SHP77 (cell line): ENCODE results near the gene G6PD.

Source experiments
- DNase-seq, 2 experiments: peaks; one replicate each; lab custom pipeline; 2025; lab: John Stamatoyannopoulos, UW

G6PD gene

GRCh38 chrX:154487518-154488290, 58.9 kb downstream of the G6PD start:
- no peak for DNase-seq

GRCh38 chrX:154486396-154487207, 60.0 kb downstream of the G6PD start, which contains the start of gene UBL4A:
Gene UBL4A (minus strand): TSS chrX:154486615. CDS start chrX:154486584, 31 bp downstream.
- DNase-seq: no peak

- DNase-seq: no peak
Observed at GRCh38 chrX:154486052-154486395, 60.6 kb downstream of the G6PD start.

DNA sequence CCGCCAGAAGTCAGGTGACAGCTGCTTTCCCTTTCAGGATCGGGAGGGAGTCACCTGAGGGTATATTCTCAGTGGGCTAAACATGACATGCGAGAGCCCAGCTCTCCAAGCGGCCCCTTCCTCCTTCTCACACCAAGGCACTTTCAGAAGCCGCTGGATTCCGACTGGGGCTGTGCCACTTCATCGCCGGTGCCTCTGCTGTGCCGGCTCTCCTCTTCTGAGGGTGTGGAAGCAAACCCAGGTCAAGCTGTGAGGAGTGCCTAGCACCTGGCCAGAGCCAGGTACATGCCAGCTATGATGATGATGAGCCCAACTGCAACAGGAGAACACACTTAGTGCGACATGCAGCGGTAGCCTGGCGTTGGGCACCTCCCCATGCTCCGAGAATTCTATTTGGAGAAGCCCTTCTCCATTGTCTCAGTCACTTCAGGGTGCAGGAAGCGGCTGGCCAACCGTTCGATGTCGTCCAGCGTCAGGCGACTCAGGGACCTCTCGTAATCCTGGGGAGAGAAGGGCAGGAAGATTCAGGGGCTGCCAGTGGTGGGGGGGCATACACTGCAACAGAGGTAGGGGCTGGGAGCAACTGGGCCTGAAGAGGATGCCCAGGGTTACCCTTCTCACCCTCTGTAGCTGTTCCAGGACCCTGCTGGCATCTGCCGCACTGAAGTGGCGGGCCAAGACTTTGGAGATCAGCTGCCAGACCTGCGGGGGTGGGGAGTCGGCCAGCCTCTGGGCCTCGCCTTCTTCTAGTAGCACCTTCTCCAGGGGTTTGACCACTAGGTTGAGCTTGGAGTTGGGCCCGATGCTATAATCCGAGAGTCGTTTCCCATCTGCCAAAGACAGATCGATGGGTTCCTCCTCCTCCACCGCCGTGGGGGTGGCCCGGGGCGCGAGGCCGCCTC, 61.2 kb downstream of the G6PD start:
- DNase-seq: no peak

GRCh38 chrX:154484255-154485149, 62.1 kb downstream of the G6PD start:
- DNase-seq: no peak

- DNase-seq: no peak
Observed at GRCh38 chrX:154483325-154483724, 63.3 kb downstream of the G6PD start.

DNA sequence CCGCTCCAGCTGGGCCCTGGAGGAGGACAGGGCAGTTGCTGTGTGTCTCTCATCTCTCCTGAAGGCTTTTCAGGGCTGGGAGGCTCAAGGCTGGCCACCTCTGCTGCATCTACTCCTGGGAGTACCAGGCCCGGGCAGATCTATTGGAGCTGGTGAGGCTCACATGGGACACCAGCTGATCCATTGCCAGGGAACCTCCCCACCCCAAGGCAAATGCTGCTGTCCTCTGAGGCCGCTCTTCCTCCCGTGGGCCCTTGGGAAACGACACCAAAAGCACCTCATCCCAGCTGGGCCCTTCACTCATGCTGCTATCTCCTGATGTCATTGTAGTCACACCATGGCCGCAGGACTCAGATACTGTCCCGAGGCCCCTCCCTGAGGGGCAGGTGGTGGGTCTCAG, 63.9 kb downstream of the G6PD start:
- no peak for DNase-seq

DNA sequence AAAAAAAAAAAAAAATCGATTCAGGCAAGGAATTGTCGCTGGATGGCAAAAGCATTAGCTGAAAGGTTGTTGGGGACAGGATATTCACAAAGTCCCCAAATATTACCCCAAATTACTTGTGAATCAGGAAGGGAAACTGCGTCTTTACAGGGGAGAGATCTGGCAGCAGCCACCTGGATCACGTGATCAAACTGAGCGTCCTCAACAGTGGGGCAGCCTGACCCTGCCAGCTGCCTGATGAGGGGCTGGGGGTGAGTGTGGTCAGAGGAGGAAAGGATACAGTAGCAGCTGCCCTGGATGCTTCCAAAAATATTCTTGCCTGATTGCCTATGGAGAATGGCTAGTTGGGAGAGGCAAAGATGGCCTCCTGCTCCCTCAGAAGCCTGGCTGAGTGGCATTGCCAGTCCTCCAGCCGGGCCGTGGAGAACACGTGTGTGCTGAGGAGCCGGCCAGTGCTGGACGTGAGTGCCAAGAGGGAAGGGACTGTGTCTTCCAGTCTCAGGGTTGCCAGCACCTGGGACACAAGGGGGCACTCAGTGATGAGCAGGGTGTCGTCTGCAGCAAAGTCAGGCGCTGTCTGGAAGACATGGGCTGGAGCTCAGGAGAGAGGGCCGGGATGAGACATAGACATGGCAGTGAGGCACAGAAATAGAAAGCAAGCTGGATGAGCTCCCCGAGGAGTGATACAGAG, 64.6 kb downstream of the G6PD start:
- DNase-seq: no peak
